Astrocyte of the spinal cord (primary cell): ENCODE data around the gene PACRG.

Experiments used
- DNase-seq: peaks from one replicate; pipeline ENCODE4 v3.0.0; 2011; ENCODE audit warnings: low read depth, low spot score
- H3K4me3 ChIP-seq: 2 replicates; pipeline ENCODE4 v1.5.1; 2011; ENCODE audit warnings: low read depth, mild to moderate bottlenecking, low read length, moderate library complexity
- CTCF ChIP-seq: IDR thresholded peaks from 2 replicates; pipeline ENCODE4 v1.5.1; 2012; ENCODE audit warnings: low read depth, mild to moderate bottlenecking, low read length, inconsistent platforms
- in situ Hi-C: cut with HindIII; loops from 2 replicates; pipeline ENCODE4 v1.10.0; 2017; ENCODE audit warnings: low sequenced_read_pairs

Gene PACRG

GRCh38 chr6:163121270-163121669 lies 393.5 kb downstream of the PACRG start:
- in situ Hi-C loops: no loop called here
- no peak overlapping the region for H3K4me3 ChIP-seq
- DNase-seq: no peak
- TF ChIP-seq CTCF: no peak

GRCh38 chr6:163122365-163122764 lies 394.6 kb downstream of the PACRG start:
- in situ Hi-C loops: no loop called here
- TF ChIP-seq CTCF: no peak
- DNase-seq: no peak
- no peak overlapping the region for H3K4me3 ChIP-seq

- no peak overlapping the region for H3K4me3 ChIP-seq
- no peak for TF ChIP-seq CTCF
- in situ Hi-C loops: no loop called here
- DNase-seq: no peak
These were observed 395.3 kb downstream of the PACRG start for GRCh38 chr6:163123098-163123497.

GRCh38 chr6:163126741-163127140 lies 399.0 kb downstream of the PACRG start:
- H3K4me3 ChIP-seq: no peak overlapping the region
- in situ Hi-C loops: no loop called here
- no peak for TF ChIP-seq CTCF
- no peak for DNase-seq

- in situ Hi-C loops: no loop called here
- DNase-seq: no peak
- TF ChIP-seq CTCF: no peak
- H3K4me3 ChIP-seq: no peak overlapping the region
These were observed 399.8 kb downstream of the PACRG start for GRCh38 chr6:163127587-163127986.

GRCh38 chr6:163128324-163128723 lies 400.6 kb downstream of the PACRG start:
- DNase-seq: no peak
- in situ Hi-C loops: no loop called here
- H3K4me3 ChIP-seq: no peak overlapping the region
- no peak for TF ChIP-seq CTCF
